ENCODE measurements around the gene IGFN1. TPM values are rescaled to one million over a fixed set of nuclear protein-coding genes. Genes with fewer than 3 reads are reported as not detected.

IGFN1 gene
- total RNA-seq, 4 donors from 2014 or later = not detected

DNA sequence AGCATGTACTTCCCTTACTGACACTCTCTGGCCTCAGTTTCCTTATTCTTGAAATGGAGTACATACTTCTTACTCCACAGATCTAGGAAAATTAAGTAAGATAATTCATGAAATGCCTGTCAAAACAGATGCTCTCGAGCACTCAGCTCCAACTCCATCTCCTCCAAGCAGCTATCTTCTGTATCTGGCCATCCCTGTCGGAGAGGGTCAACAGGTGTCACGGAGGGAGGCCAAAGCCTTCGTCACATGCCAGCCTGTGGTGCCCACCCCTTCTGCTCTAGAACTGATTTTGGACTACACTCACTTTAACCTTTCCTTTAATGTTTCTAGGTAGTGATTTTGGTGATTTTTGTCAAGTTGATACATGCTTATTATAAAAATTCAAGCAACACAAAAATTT lies 73.9 kb downstream of the IGFN1 start:
- H3K27me3 ChIP-seq = peaks cover 51% of the 10 kb centered on the region
- H3K4me3 ChIP-seq = no peak overlapping the region
- H3K27ac ChIP-seq = no peak overlapping the region
- peaks cover 0 to 8% (median 8%) of the 10 kb centered on the region in 3 donors for H3K4me1 ChIP-seq
- 83 to 85% methylated on average over 4 of the region's 4 CpGs for WGBS, 2 donors (ENCODE audit: low coverage in 1 of 2)
- no peak for ATAC-seq
- TF ChIP-seq POLR2A (IDR thresholded peaks at IDR 0.05) (no peak), EP300 (IDR thresholded peaks at IDR 0.05) (no peak), POLR2AphosphoS5 (IDR thresholded peaks at IDR 0.05) (no peak), CTCF (IDR thresholded peaks at IDR 0.05) (no peak)
- H3K36me3 ChIP-seq = no peaks in the 10 kb centered on the region
- H3K9me3 ChIP-seq = no peaks in the 10 kb centered on the region

- Histone ChIP-seq H3K4me3 (no peak overlapping the region), H3K9me3 (no peaks in the 10 kb centered on the region), H3K27ac (no peak overlapping the region), H3K27me3 (peaks cover 50% of the 10 kb centered on the region), H3K4me1 (no peaks in the 10 kb centered on the region), H3K36me3 (no peaks in the 10 kb centered on the region)
- 58 to 61% methylated on average over 3 of the region's 3 CpGs for WGBS, 2 donors (ENCODE audit: low coverage in 1 of 2)
- ATAC-seq = no peak
- TF ChIP-seq EP300 (IDR thresholded peaks at IDR 0.05) (no peak), POLR2A (IDR thresholded peaks at IDR 0.05) (no peak), CTCF (IDR thresholded peaks at IDR 0.05) (no peak), POLR2AphosphoS5 (IDR thresholded peaks at IDR 0.05) (no peak)
These were observed 75.1 kb downstream of the IGFN1 start for GRCh38 chr1:201265756-201266155.

GRCh38 chr1:201266276-201266675 lies 75.7 kb downstream of the IGFN1 start:
- H3K4me1 ChIP-seq = no peaks in the 10 kb centered on the region
- no peaks in the 10 kb centered on the region for H3K36me3 ChIP-seq
- H3K27me3 ChIP-seq = peaks cover 50% of the 10 kb centered on the region
- no peak overlapping the region for H3K27ac ChIP-seq
- H3K4me3 ChIP-seq = no peak overlapping the region
- ATAC-seq = no peak
- H3K9me3 ChIP-seq = no peaks in the 10 kb centered on the region
- no peak for TF ChIP-seq POLR2A (IDR thresholded peaks at IDR 0.05)
- no peak for TF ChIP-seq POLR2AphosphoS5 (IDR thresholded peaks at IDR 0.05)
- no peak for TF ChIP-seq EP300 (IDR thresholded peaks at IDR 0.05)
- no peak for TF ChIP-seq CTCF (IDR thresholded peaks at IDR 0.05)

DNA sequence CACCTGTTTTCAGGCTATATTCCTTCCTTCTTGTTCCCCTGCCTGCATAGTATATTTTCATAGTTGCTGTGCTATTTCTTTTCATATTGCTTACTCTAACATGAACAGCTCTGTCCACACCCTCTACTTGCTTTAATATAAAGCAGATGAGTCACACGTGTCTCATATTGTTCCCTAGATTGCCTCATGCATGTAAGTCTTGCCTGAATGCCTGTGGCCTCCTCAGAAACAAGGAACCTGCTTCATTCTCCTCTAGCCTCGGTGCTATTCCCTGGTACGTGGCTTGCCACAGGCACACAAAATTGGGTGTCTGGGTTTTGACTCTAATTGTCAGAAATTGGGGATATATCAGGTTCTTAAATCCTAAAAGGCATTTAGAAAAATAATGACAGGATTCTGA lies 76.2 kb downstream of the IGFN1 start:
- Histone ChIP-seq H3K27me3 (peaks cover 47% of the 10 kb centered on the region), H3K9me3 (no peaks in the 10 kb centered on the region), H3K27ac (no peak overlapping the region), H3K36me3 (no peaks in the 10 kb centered on the region), H3K4me1 (no peaks in the 10 kb centered on the region), H3K4me3 (no peak overlapping the region)
- 0 to 23% methylated on average over 1 of the region's 3 CpGs for WGBS, 2 donors (ENCODE audit: low coverage in 1 of 2)
- TF ChIP-seq CTCF (IDR thresholded peaks at IDR 0.05) (no peak), POLR2AphosphoS5 (IDR thresholded peaks at IDR 0.05) (no peak), EP300 (IDR thresholded peaks at IDR 0.05) (no peak), POLR2A (IDR thresholded peaks at IDR 0.05) (no peak)
- no peak for ATAC-seq

DNA sequence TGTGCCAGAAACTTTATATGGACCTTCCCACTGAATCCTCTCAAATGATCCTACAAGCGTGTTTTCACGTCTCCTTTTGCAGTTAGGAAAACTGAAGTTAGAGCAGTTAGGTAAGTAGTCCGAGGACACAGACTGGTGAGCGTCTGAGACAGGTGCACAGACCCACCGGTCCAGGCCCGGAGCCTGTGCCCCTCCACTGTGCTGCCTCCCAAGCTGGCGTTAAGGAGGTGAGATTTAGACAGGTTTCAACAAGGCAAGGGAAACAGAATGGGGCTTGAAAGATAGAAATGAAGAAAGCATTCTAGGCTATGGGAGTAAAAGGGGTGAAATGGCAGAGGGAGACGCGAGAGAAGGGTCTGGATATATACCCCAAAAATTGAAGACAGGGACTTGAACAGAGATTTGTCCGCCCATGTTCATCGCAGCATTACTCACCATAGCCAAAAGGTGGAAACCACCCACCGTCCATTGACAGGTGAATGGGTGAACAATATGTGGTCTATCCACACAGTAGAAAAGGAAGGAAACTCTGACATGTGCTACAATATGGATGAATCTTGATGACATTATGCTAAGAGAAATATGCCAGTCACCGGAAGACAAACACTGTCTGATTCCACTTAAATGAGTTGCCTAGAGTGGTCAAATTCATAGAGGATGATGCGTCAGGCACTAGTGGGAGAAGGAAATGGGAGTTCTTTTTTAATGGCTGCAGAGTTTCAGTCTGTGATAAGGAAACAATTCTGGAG lies 77.0 kb downstream of the IGFN1 start:
- WGBS, 2 donors (ENCODE audit: low coverage in 1 of 2) = 86 to 94% methylated on average over 10 to 13 of the region's 14 CpGs
- ATAC-seq = no peak
- H3K9me3 ChIP-seq = no peaks in the 10 kb centered on the region
- no peaks in the 10 kb centered on the region for H3K4me1 ChIP-seq
- TF ChIP-seq POLR2A (IDR thresholded peaks at IDR 0.05) (no peak), CTCF (IDR thresholded peaks at IDR 0.05) (no peak), EP300 (IDR thresholded peaks at IDR 0.05) (no peak), POLR2AphosphoS5 (IDR thresholded peaks at IDR 0.05) (no peak)
- H3K4me3 ChIP-seq = no peak overlapping the region
- no peaks in the 10 kb centered on the region for H3K36me3 ChIP-seq
- H3K27me3 ChIP-seq = peaks cover 40% of the 10 kb centered on the region
- H3K27ac ChIP-seq = no peak overlapping the region
